HG02870 (cell line): ENCODE measurements around the gene WWOX.

Experiments
- ATAC-seq: cut with Tn5 transposase; IDR thresholded peaks from one replicate; pipeline ENCODE4 v1.9.1; 2021; ENCODE audit warnings: mild to moderate bottlenecking, moderate library complexity; ENCODE audit not compliant: unreplicated experiment

Gene WWOX

DNA sequence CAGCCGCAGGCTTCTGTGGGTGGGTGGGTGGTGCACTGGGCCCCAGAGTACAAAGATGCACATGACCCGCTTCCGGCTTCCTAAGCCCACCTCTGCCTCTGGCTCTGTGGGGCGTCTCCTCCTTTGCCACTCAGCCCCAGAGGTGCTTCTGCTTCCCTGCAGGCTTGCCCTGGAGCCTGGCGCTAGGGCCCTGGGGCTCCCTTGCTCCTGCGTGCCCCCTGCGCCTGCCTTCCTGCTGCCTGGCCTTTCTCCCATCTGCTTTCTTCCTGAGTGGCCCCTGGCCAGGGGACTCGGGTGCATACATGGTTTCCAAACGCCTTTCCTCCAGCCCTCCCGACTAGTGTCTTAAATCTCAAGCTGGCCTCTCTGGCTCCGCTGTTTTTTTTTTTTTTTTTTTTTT lies 3.4 kb downstream of the WWOX start:
- ATAC-seq, result no peak

DNA sequence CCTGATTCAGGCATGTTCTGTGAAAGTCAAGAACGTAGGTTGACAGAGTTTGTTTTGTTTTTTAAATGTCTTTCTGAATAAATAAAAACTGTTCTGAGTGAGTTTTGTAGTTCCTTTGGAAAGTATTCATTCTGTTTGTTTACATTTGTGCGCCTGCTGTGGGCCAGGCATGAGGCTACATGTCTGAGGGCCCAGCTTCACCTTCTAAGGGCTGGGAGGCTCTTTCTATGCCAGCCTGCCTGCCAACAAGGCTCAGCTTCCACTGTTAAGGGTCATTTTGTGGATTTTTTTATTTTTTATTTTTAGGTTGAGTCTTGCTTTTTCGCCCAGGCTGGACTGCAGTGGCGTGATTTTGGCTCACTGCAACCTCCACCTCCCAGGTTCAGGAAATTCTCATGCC lies 6.1 kb downstream of the WWOX start:
- no peak for ATAC-seq

DNA sequence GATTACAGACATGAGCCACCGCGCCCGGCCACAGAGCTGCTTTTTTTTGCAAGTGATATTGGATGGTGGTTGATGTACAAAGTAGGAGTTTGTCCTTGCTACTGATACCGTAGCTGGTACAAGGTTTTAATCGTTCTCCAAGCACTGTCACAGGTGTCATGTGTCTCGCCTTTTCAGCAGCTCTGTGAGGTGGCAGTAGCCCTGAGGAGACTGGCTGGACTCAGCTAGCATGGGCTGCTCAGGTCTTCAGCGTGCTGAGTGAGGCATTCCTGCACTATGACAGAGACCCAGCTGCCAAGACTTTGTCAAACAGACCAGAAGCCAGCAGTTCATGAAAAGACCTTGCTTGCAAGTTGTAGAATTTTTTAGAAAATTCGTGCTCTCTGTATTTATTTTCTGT lies 7.2 kb downstream of the WWOX start:
- ATAC-seq, result no peak

- ATAC-seq, result no peak
Observed at GRCh38 chr16:78108451-78108850, 9.0 kb downstream of the WWOX start.

GRCh38 chr16:78113258-78113657 lies 13.8 kb downstream of the WWOX start:
- ATAC-seq, result no peak

DNA sequence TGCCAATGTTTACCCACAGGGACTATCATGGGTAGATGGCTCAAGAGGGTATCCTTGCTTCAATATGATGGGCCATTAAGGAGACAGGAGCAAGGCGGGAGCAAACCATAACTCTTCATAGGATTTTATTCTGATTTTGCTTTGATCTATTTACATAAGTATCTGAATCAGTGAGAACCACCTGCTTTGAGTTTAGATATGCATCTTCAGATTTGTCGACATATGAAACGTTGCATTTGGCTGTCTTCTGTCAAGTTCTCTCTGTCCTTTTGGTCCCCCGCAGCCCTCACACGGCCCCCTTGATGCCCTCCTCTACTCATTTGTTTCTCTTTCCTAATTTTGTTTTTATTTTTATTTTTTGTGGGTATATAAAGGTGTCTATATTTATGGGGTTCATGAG lies 16.2 kb downstream of the WWOX start:
- no peak for ATAC-seq

DNA sequence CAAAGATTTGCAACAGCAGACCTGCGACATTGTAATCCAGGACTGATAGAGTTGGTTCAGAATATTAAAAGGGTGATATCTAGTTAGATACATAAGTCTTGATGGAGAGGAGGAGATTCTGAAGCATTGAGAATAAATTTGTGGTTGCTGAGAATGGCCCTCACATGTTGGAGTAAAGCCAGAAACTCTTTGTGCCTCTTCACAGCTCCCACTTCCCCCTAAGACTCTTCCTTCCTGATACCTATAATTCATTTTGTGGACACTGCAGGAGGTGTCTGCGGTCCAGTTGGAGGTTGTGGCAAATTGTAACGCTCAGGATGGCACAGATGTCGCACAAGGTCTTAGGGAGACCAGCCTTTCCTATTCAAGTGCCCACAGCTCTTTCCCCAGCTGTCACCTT lies 17.5 kb downstream of the WWOX start:
- ATAC-seq, result no peak

- ATAC-seq, result no peak
Observed at GRCh38 chr16:78117391-78117790, 17.9 kb downstream of the WWOX start.

DNA sequence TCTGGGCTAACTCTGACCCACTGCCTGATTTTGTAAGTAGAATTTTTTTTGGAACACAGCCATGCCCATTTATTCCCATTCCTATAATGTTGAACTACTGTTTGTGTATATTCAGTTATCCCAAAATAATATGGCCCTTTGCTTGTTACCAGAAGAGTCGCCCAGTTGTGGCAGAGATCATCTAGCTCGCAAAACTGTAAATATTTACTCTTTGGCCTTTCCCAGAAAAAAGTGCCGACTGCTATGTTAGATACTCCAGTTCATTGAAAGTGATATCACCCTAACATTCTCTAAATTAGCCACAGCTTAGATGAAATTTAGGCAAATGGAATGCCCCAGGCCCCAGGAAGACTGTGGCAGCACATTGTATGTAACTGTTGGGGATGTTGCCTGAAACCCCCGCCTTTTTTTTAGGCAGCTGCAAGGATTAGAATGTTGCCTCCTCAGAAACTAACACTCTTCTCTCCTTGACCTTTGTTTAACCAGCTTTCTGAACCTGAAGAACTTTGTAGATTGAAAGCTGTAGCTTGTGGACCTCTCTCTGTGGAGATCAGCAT lies 19.1 kb downstream of the WWOX start:
- ATAC-seq, result no peak

- peak; percentile 74 for ATAC-seq
Observed at GRCh38 chr16:78122774-78123315, 23.4 kb downstream of the WWOX start.

DNA sequence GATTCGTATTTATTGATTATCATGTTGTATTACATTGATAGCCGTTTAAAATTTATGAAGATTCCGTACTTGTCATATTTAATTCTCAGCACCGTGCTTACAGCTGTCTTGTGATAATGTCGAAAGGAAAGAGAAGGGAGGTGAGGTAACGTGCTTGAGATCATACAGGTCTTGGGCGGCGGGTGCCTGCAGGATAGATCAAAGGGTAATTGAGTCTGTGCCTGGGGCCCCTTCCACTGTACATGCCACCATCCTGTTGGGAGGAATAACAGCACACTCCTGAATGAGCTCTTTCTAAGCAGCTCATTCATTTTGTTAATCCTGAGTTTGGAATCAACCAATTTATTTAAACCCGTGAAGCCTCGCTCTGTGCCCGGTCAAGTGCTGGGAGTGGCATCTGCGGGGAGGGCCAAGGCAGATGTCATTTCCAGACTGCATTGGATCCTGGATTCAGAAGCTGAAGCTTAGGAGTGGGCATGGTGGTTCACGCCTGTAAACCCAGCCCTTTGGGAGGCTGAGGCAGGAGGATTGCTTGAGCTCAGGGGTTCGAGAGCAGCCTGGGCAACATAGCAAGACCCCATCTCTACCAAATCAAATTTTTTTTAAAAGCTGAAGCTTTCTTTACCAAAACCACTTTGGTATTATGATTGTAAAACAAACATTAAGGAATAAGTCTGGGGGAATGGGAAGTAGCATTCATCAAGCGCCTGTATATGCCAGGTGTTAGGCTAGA lies 25.8 kb downstream of the WWOX start:
- no peak for ATAC-seq

DNA sequence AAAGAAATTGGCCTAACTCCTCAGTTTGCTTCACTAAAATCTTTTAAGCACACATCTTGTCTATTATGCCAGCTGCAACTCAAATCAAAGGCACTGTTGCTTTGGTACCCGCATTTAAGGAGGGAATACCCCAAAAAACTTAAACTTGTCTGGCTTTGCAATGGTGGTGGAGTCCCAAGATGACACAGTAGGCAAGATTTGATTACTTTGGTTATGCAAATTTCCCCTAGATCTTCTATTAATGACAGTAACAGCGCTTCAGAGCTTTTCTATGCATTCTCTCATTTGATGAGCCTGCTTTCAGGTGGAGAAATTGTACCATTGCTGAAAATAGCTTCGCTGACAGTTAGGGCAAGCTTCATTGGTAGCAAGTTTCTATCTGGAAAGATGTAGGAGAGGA lies 27.2 kb downstream of the WWOX start:
- no peak for ATAC-seq

DNA sequence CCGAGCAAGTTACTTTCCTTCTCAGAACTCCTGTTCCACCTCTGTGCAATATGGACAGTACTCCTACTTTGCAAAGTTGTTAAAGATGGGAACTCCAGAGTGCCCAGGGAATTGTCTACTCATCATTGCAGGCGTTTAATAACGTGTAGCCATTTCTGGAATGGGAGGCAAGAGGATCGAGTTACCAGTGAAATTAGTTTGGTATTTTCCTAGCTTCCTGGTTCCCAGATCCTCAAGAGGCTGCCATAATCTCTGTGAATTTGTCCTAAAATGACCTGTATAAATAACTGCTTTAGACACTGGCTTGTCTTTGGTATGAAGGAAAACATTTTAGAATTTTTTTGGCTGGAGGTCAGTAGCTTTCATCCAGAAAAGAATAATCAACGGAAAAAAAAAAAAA lies 27.7 kb downstream of the WWOX start:
- ATAC-seq, result no peak

GRCh38 chr16:78128913-78129312 lies 29.5 kb downstream of the WWOX start:
- ATAC-seq, result no peak

GRCh38 chr16:78129349-78129748 lies 29.9 kb downstream of the WWOX start:
- no peak for ATAC-seq

GRCh38 chr16:78130083-78130608 lies 30.7 kb downstream of the WWOX start:
- no peak for ATAC-seq

DNA sequence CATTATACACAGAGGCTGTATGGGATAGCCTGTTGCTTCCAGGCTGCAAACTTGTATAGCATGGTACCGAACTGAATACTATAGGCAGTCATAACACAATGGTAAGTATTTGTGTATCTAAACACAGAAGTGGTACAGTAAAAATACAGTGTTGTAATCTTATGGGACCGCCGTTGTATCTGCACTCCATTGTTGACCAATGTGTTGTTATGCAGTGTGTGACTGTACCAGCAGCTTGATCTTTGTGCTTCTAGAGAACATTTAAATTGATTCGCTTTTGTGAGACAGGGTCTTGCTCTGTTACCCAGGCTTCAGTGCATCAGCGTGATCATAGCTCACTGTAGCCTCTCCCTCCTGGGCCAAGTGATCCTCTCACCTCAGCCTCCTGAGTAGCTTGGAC lies 31.5 kb downstream of the WWOX start:
- no peak for ATAC-seq

- ATAC-seq, result no peak
Observed at GRCh38 chr16:78133919-78134318, 34.5 kb downstream of the WWOX start.

GRCh38 chr16:78134944-78135619 lies 35.6 kb downstream of the WWOX start:
- ATAC-seq, result no peak

DNA sequence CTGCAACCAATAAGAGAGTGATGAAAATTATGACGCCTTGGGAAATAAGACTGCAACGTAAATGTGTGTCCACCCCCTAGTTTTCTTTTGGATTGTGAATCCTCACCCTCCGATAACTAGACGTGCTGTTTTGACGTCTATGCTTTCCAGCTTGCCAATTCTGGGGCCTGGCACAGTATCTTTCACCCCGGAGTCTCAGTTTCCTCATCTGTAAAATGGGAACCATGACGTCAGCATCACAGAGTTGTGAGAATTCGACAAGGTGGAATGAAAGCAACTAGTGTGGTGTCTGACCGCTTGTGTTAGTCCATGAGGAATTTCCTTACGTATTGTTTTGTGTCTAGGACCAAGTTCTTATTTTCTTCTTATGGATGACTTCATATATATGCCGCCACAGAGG lies 37.7 kb downstream of the WWOX start:
- no peak for ATAC-seq

GRCh38 chr16:78137782-78138616 lies 38.5 kb downstream of the WWOX start:
- ATAC-seq, result peak; percentile 70
